Esophagus squamous epithelium (tissue), 4 donors: ENCODE results near the gene BCL11B.

Experiments used
- POLR2A ChIP-seq, 4 donors: fragments of 450-650 bp; IDR thresholded peaks; one replicate each; pipeline ENCODE4 v1.6.1; 2017; ENCODE audit warnings: antibody characterized with exemption in 4 of 4, mild to moderate bottlenecking in 4 of 4, moderate library complexity in 3 of 4
- TF ChIP-seq, protein P1 (sequence below), 6 experiments: fragments of 450-650 bp in 4 of 6; fragments of 200-600 bp in 2 of 6; sonication (generic) in 2 of 6; IDR thresholded peaks; one replicate each; pipeline ENCODE4 v1.5.1; 2016 to 2019; ENCODE audit warnings: antibody characterized with exemption in 6 of 6, mild to moderate bottlenecking in 4 of 6, moderate library complexity in 4 of 6

DNA sequence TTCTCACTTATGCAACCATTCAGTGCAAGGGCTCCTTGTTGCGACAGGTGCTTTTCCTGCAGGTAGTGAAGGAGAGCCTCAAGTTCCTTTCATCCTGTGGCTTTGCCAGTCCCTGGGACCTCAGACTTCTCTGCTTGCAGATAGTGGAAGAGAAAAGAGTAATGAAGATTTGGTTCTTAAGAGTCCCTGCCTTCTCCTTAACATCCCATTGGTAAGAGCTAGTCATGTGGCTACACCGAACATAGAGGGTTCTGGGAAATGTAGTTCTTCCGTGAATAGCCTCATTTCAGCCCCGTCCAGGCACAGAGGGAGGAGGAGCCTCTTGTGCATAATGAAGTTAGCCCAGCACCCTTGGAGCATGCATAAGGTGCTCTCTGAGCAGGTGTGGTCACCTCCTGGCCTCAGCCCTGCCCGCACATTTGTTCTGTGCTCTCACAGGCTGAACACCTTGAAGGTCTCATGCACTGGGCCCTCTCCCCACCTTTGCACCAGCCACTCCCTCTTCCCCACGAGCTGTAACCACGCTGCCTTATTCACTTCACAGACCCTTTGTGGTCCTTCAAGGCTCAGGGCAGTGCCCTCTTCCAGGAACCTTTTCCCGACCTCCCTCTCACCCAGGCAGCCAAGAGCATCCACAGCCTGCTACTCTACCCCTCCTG, 134.0 kb downstream of the BCL11B start:
- TF ChIP-seq, protein P1, sequence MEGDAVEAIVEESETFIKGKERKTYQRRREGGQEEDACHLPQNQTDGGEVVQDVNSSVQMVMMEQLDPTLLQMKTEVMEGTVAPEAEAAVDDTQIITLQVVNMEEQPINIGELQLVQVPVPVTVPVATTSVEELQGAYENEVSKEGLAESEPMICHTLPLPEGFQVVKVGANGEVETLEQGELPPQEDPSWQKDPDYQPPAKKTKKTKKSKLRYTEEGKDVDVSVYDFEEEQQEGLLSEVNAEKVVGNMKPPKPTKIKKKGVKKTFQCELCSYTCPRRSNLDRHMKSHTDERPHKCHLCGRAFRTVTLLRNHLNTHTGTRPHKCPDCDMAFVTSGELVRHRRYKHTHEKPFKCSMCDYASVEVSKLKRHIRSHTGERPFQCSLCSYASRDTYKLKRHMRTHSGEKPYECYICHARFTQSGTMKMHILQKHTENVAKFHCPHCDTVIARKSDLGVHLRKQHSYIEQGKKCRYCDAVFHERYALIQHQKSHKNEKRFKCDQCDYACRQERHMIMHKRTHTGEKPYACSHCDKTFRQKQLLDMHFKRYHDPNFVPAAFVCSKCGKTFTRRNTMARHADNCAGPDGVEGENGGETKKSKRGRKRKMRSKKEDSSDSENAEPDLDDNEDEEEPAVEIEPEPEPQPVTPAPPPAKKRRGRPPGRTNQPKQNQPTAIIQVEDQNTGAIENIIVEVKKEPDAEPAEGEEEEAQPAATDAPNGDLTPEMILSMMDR (IDR thresholded peaks at IDR 0.05), result no peak
- no peak for TF ChIP-seq POLR2A (IDR thresholded peaks at IDR 0.05)
